CD4-positive, alpha-beta memory T cell (primary cell): ENCODE results near the gene ELMOD1. TPM values are rescaled to one million over a fixed set of nuclear protein-coding genes. Genes with fewer than 3 reads are reported as not detected.

Experiments
- CTCF ChIA-PET: fragments of 350-600 bp; sonication (Branson Sonifier 250); formaldehyde crosslinking; loops from one replicate; lab custom pipeline; 2021; ENCODE audit warnings: inconsistent platforms; ENCODE audit not compliant: partially characterized antibody; lab: Charles Lee
- POLR2A ChIA-PET: fragments of 350-600 bp; sonication (Branson Sonifier 250); formaldehyde crosslinking; loops from one replicate; lab custom pipeline; 2021; ENCODE audit not compliant: partially characterized antibody; lab: Charles Lee
- DNase-seq, 5 donors: peaks; one replicate each; pipeline versions ENCODE4 v3.0.0 to v3.0.0-alpha.2; 2020 to 2022; ENCODE audit warnings: mixed read lengths in 1 of 5
- H3K27ac ChIP-seq: one replicate; pipeline ENCODE4 v1.7.0; 2013; ENCODE audit warnings: low read depth, low read length
- H3K27me3 ChIP-seq: 2 replicates; pipeline ENCODE4 v1.7.0; 2013; ENCODE audit warnings: mild to moderate bottlenecking, low read length, moderate library complexity; ENCODE audit not compliant: insufficient read depth
- H3K36me3 ChIP-seq: 2 replicates; pipeline ENCODE4 v1.7.0; 2013; ENCODE audit warnings: mild to moderate bottlenecking, low read length, moderate library complexity; ENCODE audit not compliant: insufficient read depth
- H3K4me1 ChIP-seq: 2 replicates; pipeline ENCODE4 v1.7.0; 2013; ENCODE audit warnings: mild to moderate bottlenecking, low read length, moderate library complexity; ENCODE audit not compliant: insufficient read depth
- H3K4me3 ChIP-seq, 2 donors: one replicate each; pipeline ENCODE4 v1.7.0; 2013; ENCODE audit warnings: low read length in 2 of 2, mild to moderate bottlenecking in 1 of 2
- H3K9me3 ChIP-seq, 2 donors: one replicate each; pipeline ENCODE4 v1.7.0; 2013; ENCODE audit warnings: low read length in 2 of 2, control low read depth in 1 of 2; ENCODE audit not compliant: control insufficient read depth in 1 of 2
- H3K27ac Mint-ChIP-seq, 7 donors: one replicate each; pipeline ENCODE4 v1.8.0; 2020 to 2021; ENCODE audit warnings: mixed read lengths in 7 of 7, mild to moderate bottlenecking in 6 of 7, inconsistent platforms in 3 of 7, moderate library complexity in 3 of 7
- H3K27me3 Mint-ChIP-seq, 2 donors: one replicate each; pipeline ENCODE4 v1.8.0; 2020 to 2021; ENCODE audit warnings: mixed read lengths in 2 of 2
- H3K36me3 Mint-ChIP-seq, 2 donors: one replicate each; pipeline ENCODE4 v1.8.0; 2020 to 2021; ENCODE audit warnings: mixed read lengths in 2 of 2, inconsistent platforms in 1 of 2, mild to moderate bottlenecking in 1 of 2
- H3K4me1 Mint-ChIP-seq, 4 donors: one replicate each; pipeline ENCODE4 v1.8.0; 2020 to 2021; ENCODE audit warnings: mixed read lengths in 4 of 4, mild to moderate bottlenecking in 1 of 4
- H3K4me3 Mint-ChIP-seq, 8 donors: one replicate each; pipeline ENCODE4 v1.8.0; 2020 to 2021; ENCODE audit warnings: mixed read lengths in 8 of 8, mild to moderate bottlenecking in 7 of 8, moderate library complexity in 6 of 8, inconsistent platforms in 3 of 8
- H3K9me3 Mint-ChIP-seq, 8 donors: one replicate each; pipeline ENCODE4 v1.8.0; 2020 to 2021; ENCODE audit warnings: mixed read lengths in 8 of 8, mild to moderate bottlenecking in 5 of 8, inconsistent platforms in 3 of 8, moderate library complexity in 1 of 8
- intact Hi-C: fragments of 100-400 bp; cut with micrococcal nuclease; formaldehyde crosslinking; loops from one replicate; pipeline ENCODE4 v1.15.1; 2023
- polyA plus RNA-seq, 2 donors: library from polyadenylated mRNA; unstranded; fragments of 300-500 nt; fragmentation: Illumina TruSeq; gene quantifications; one replicate each; pipeline ENCODE4 v1.2.3, GENCODE V29; 2021
- total RNA-seq, 2 experiments: library from RNA; stranded (reverse); gene quantifications; one replicate each; pipeline ENCODE4 v1.2.3, GENCODE V29; 2021

Gene ELMOD1
- total and polyA plus RNA-seq, 4 experiments from 2014 or later, result not detected

DNA sequence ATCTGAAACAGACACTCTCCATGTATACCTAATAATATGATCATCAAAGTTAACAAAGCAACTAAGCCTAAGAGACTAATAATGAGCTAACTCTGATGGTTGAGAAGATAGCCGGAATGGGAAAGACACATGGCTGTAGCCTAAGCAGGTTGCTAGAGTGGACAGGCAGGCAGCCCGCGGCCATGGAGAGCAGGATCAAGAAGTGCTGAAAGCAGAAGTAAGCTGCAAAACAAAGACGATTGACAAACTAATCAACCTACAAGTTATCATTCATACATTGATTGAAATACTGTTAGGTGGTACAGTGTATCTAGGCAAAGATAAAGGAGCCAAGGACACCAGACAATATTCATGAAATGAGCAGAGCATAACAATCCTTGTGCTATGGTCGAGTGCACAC is 91.6 kb downstream of the ELMOD1 start:
- no peaks in the 10 kb centered on the region for H3K36me3 Mint-ChIP-seq
- Histone ChIP-seq H3K4me3 (no peak overlapping the region), H3K27me3 (no peaks in the 10 kb centered on the region), H3K4me1 (no peaks in the 10 kb centered on the region), H3K36me3 (no peaks in the 10 kb centered on the region), H3K9me3 (no peaks in the 10 kb centered on the region), H3K27ac (no peak overlapping the region)
- ChIA-PET POLR2A (no interaction called here), CTCF (interaction anchor here (1.9 kb wide), 1 partner anchor 12 kb away, joined by 4 read pairs; no protein-coding TSS in a partner anchor)
- intact Hi-C loops, result no loop called here
- DNase-seq, result no peak
- no peak overlapping the region for H3K27ac Mint-ChIP-seq
- H3K27me3 Mint-ChIP-seq, result peaks cover 1 to 5% of the 10 kb centered on the region in 2 donors
- H3K9me3 Mint-ChIP-seq, result peaks cover 0 to 3% (median 0%) of the 10 kb centered on the region in 8 donors
- no peaks in the 10 kb centered on the region for H3K4me1 Mint-ChIP-seq
- H3K4me3 Mint-ChIP-seq, result no peak overlapping the region

DNA sequence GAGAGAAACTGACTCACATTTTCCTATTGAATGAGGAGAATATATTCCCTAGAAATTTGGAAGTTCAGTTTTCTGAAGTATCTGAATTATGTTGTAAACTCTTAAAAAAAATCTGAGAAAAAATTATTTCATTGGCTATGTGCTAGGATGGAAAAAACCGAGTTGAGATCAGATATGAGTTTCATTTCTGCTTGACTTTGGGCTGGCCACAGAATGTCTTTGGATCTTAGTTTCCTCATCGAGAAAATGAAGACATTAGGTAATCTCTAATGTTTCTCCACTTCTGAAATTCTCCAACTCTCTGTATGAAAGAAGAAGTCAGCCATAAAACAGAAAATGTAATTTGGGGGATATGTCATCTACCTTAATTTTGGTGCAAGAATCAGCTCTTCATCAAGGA is 92.1 kb downstream of the ELMOD1 start:
- Histone ChIP-seq H3K27ac (no peak overlapping the region), H3K36me3 (no peaks in the 10 kb centered on the region), H3K9me3 (no peaks in the 10 kb centered on the region), H3K4me1 (no peaks in the 10 kb centered on the region), H3K4me3 (no peak overlapping the region), H3K27me3 (no peaks in the 10 kb centered on the region)
- DNase-seq, result no peak
- no peaks in the 10 kb centered on the region for H3K4me1 Mint-ChIP-seq
- H3K27ac Mint-ChIP-seq, result no peak overlapping the region
- H3K4me3 Mint-ChIP-seq, result no peak overlapping the region
- H3K9me3 Mint-ChIP-seq, result peaks cover 0 to 3% (median 0%) of the 10 kb centered on the region in 8 donors
- no peaks in the 10 kb centered on the region for H3K36me3 Mint-ChIP-seq
- ChIA-PET POLR2A (no interaction called here), CTCF (interaction anchor here (1.9 kb wide), 1 partner anchor 12 kb away, joined by 4 read pairs; no protein-coding TSS in a partner anchor)
- peaks cover 1 to 5% of the 10 kb centered on the region in 2 donors for H3K27me3 Mint-ChIP-seq
- intact Hi-C loops, result no loop called here

GRCh38 chr11:107683807-107684206 is 92.9 kb downstream of the ELMOD1 start:
- Mint-ChIP-seq H3K27ac (no peak overlapping the region), H3K9me3 (peaks cover 0 to 5% (median 0%) of the 10 kb centered on the region in 8 donors), H3K36me3 (no peaks in the 10 kb centered on the region), H3K4me3 (no peak overlapping the region), H3K4me1 (no peaks in the 10 kb centered on the region), H3K27me3 (peaks cover 1 to 5% of the 10 kb centered on the region in 2 donors)
- POLR2A ChIA-PET, result no interaction called here
- H3K27ac ChIP-seq, result no peak overlapping the region
- H3K4me3 ChIP-seq, result no peak overlapping the region
- intact Hi-C loops, result no loop called here
- H3K4me1 ChIP-seq, result no peaks in the 10 kb centered on the region
- no peaks in the 10 kb centered on the region for H3K36me3 ChIP-seq
- no peak for DNase-seq
- CTCF ChIA-PET, result interaction anchor here (1.9 kb wide), 1 partner anchor 13 kb away, joined by 4 read pairs; no protein-coding TSS in a partner anchor
- no peaks in the 10 kb centered on the region for H3K27me3 ChIP-seq
- no peaks in the 10 kb centered on the region for H3K9me3 ChIP-seq

DNA sequence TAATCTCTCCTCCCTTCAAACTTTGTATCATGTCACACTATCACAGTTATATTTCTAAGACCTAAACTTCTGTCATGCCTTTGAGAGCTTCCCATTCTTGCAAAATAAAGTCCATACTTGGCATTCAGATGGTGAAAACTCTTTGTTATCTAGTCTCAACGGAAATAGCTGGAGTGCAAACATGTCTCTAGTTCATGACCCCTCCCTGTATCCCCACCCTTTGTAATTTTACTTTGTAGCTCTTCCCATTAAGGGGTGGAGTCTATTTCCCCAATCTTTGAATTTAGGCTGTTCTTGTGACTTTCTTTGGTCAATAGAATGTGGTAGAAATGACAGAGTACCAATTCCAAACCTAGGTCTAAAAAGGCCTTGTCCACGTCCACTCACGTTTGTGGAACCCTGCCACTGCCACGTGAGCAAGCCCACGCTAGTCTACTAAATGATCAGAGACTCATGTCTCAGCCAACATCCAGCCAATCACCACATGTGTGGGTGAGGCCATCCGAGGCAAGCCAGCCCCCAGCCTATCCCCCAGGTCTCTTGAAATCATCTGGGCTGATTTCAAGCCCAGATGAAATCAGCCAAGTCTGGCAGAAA is 97.5 kb downstream of the ELMOD1 start:
- intact Hi-C loops, result loop anchor here (5.0 kb wide), 1 partner anchor 1531 kb away; no protein-coding TSS in a partner anchor
- Histone ChIP-seq H3K9me3 (no peaks in the 10 kb centered on the region), H3K4me1 (no peaks in the 10 kb centered on the region), H3K27me3 (no peaks in the 10 kb centered on the region), H3K4me3 (no peak overlapping the region), H3K27ac (no peak overlapping the region), H3K36me3 (no peaks in the 10 kb centered on the region)
- ChIA-PET POLR2A (no interaction called here), CTCF (interaction anchor here (0.9 to 3.6 kb wide), 10 partner anchors 8 to 139 kb away, joined by 3 to 45 read pairs (median 6); partner anchors contain the start of gene ALKBH8)
- Mint-ChIP-seq H3K27ac (no peak overlapping the region), H3K4me3 (no peak overlapping the region), H3K27me3 (peaks cover 11% of the 10 kb centered on the region in 2 donors), H3K9me3 (peaks cover 0 to 6% (median 0%) of the 10 kb centered on the region in 8 donors), H3K36me3 (no peaks in the 10 kb centered on the region), H3K4me1 (peaks cover 0 to 5% (median 1%) of the 10 kb centered on the region in 4 donors)
- DNase-seq, result no peak

DNA sequence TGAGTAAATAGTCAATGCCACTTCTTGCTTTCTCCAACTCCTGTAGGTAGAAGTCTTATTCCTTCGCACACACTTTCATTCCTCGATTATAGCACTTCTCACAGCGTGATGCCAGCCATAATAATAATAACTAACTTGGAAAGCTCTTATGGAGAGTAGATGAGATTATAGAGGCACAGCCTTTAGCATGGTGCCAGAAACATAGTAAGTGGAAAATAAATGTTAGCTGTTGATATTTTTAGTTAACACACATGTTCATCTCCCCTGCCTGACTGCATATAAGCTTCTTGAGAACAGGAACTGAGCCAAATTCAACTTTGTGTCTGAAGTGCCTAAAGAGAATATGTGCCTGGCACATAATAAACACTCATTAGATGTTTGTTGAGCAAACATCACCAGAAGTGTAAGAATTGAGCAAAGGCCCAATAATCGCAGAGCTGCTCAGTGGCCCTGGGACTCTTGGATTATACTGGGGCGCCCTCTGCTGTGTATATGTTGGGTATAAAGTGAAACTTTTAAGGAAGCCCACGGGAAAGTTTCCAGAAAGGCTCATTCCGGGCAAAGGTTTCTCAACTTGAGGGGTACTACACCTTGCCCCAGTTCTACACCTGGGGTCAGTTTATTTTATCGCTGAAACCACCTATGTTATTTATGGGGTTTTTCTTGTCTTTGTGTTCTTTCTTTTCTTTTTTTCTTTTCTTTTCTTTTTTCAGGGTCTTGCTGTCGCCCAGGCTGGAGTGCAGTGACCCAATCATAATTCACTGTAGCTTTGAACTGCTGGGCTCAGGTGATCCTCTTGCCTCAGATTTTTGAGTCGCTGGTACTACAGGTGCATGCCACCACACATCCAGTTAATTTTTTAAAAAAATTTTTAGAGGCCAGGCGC is 98.6 kb downstream of the ELMOD1 start:
- H3K9me3 ChIP-seq, result no peaks in the 10 kb centered on the region
- no peaks in the 10 kb centered on the region for H3K27me3 ChIP-seq
- intact Hi-C loops, result loop anchor here (1.0 to 5.0 kb wide), 3 partner anchors 126 to 1532 kb away; no protein-coding TSS in a partner anchor
- no peak overlapping the region for H3K4me3 Mint-ChIP-seq
- no peak overlapping the region for H3K4me3 ChIP-seq
- no peak overlapping the region for H3K27ac Mint-ChIP-seq
- peaks cover 11% of the 10 kb centered on the region in 2 donors for H3K27me3 Mint-ChIP-seq
- peaks cover 0 to 5% (median 1%) of the 10 kb centered on the region in 4 donors for H3K4me1 Mint-ChIP-seq
- ChIA-PET POLR2A (interaction anchor here (1.0 kb wide), 1 partner anchor 126 kb away, joined by 3 read pairs; no protein-coding TSS in a partner anchor), CTCF (interaction anchor here (0.8 to 3.6 kb wide), 10 partner anchors 8 to 151 kb away, joined by 3 to 45 read pairs (median 6); partner anchors contain the start of gene ALKBH8)
- no peaks in the 10 kb centered on the region for H3K36me3 ChIP-seq
- no peaks in the 10 kb centered on the region for H3K4me1 ChIP-seq
- H3K27ac ChIP-seq, result no peak overlapping the region
- peak; percentile 33 to 59 (median 40) for DNase-seq
- H3K9me3 Mint-ChIP-seq, result peaks cover 0 to 6% (median 0%) of the 10 kb centered on the region in 8 donors
- no peaks in the 10 kb centered on the region for H3K36me3 Mint-ChIP-seq

- Histone ChIP-seq H3K27ac (no peak overlapping the region), H3K36me3 (no peaks in the 10 kb centered on the region), H3K27me3 (no peaks in the 10 kb centered on the region), H3K4me1 (no peaks in the 10 kb centered on the region), H3K4me3 (no peak overlapping the region), H3K9me3 (no peaks in the 10 kb centered on the region)
- Mint-ChIP-seq H3K4me1 (peaks cover 0 to 5% (median 1%) of the 10 kb centered on the region in 4 donors), H3K27me3 (peaks cover 11% of the 10 kb centered on the region in 2 donors), H3K36me3 (no peaks in the 10 kb centered on the region), H3K4me3 (no peak overlapping the region), H3K9me3 (peaks cover 0 to 6% (median 0%) of the 10 kb centered on the region in 8 donors), H3K27ac (no peak overlapping the region)
- POLR2A ChIA-PET, result no interaction called here
- DNase-seq, result no peak
- intact Hi-C loops, result no loop called here
- CTCF ChIA-PET, result interaction anchor here (0.9 to 3.6 kb wide), 4 partner anchors 10 to 144 kb away, joined by 3 to 45 read pairs (median 18); no protein-coding TSS in a partner anchor
Observed at GRCh38 chr11:107691000-107691750, 100.2 kb downstream of the ELMOD1 start.
